Dermis lymphatic vessel endothelial cell (primary cell): ENCODE data around the gene FBXO42. TPM values are rescaled to one million over a fixed set of nuclear protein-coding genes. Genes with fewer than 3 reads are reported as not detected.

ENCODE experiments used
- total RNA-seq: library from RNA; depleted of rRNA; stranded (reverse); fragments of >200 nt; gene quantifications from 2 replicates; pipeline ENCODE4 v1.2.1, GENCODE V29; 2014

FBXO42 gene
- 6.9 and 7.2 TPM in 2 replicates for total RNA-seq

GRCh38 chr1:16351994-16352841 lies at the start of gene FBXO42:
Gene FBXO42 (minus strand): TSS chr1:16352480. CDS start chr1:16315418, 37,062 bp downstream.

GRCh38 chr1:16366722-16367257 lies 14.5 kb upstream of the FBXO42 start, which contains the start of gene SZRD1:
Gene SZRD1 (plus strand): TSS chr1:16367242. CDS start chr1:16367258, 16 bp downstream.

GRCh38 chr1:16236511-16237342 lies 115.6 kb downstream of the FBXO42 start, which contains the start of gene CPLANE2:
Gene CPLANE2 (minus strand): TSS chr1:16237183. CDS start chr1:16236742, 441 bp downstream.

GRCh38 chr1:16212251-16212961 lies 139.9 kb downstream of the FBXO42 start, which contains the start of gene ARHGEF19:
Gene ARHGEF19 (minus strand): TSS chr1:16212652. CDS start chr1:16209054, 3,598 bp downstream.

Other genes starting within 250 kb of the FBXO42 start
- 58.1 and 65.6 TPM in 2 replicates for gene EPHA2, start 196.4 kb downstream of the FBXO42 start, total RNA-seq
- 2.4 and 3.9 TPM in 2 replicates for gene ARHGEF19, start 139.8 kb downstream of the FBXO42 start, total RNA-seq
- 7.2 and 8.5 TPM in 2 replicates for gene CPLANE2, start 115.3 kb downstream of the FBXO42 start, total RNA-seq
- gene SZRD1, start 14.8 kb upstream of the FBXO42 start, total RNA-seq: 24.1 and 29.2 TPM in 2 replicates
- not detected in 2 replicates for gene SPATA21, start 84.9 kb upstream of the FBXO42 start, total RNA-seq
- 168 and 202 TPM in 2 replicates for gene NECAP2, start 88.2 kb upstream of the FBXO42 start, total RNA-seq
- under 0.01 and 8,230 TPM in 2 replicates for gene RNU1-1, start 161.8 kb upstream of the FBXO42 start, total RNA-seq